ENCODE measurements around the gene SEPTIN5.

The SEPTIN5 gene

GRCh38 chr22:19714312-19715187 lies at the start of gene SEPTIN5:
TSS of gene SEPTIN5 (plus strand) at chr22:19714503. CDS start at chr22:19714589, 86 bp downstream.
- Histone ChIP-seq H3K9me3 (ENCODE audit: control insufficient read depth in 5 of 5, low read length in 5 of 5) (no peaks in the 10 kb centered on the region), H3K36me3 (ENCODE audit: control insufficient read depth in 5 of 5, insufficient read depth in 5 of 5, low read length in 5 of 5) (no peaks in the 10 kb centered on the region), H3K27ac (ENCODE audit: low read depth, low read length) (no peak within 1 kb of the TSS), H3K4me1 (ENCODE audit: control insufficient read depth in 5 of 5, insufficient read depth in 5 of 5, low read length in 5 of 5) (peaks cover 1 to 32% (median 31%) of the 10 kb centered on the region in 5 donors), H3K9ac (ENCODE audit: low read length in 5 of 5) (peak within 1 kb of the TSS in 2 of 5 donors; percentile 68 to 69), H3K27me3 (ENCODE audit: control insufficient read depth in 5 of 5, insufficient read depth in 4 of 5, low read length in 5 of 5) (peaks cover 7 to 20% (median 8%) of the 10 kb centered on the region in 5 donors), H3K4me3 (ENCODE audit: low read depth in 1 of 5, low read length in 5 of 5) (peak within 1 kb of the TSS in 4 of 5 donors; percentile 50 to 72 (median 62))

- H3K4me1 ChIP-seq (ENCODE audit: control insufficient read depth in 5 of 5, insufficient read depth in 5 of 5, low read length in 5 of 5): peaks cover 0 to 24% (median 22%) of the 10 kb centered on the region in 5 donors
- no peak overlapping the region for H3K4me3 ChIP-seq (ENCODE audit: low read depth in 1 of 5, low read length in 5 of 5)
- H3K27ac ChIP-seq (ENCODE audit: low read depth, low read length): no peak overlapping the region
- no peaks in the 10 kb centered on the region for H3K27me3 ChIP-seq (ENCODE audit: control insufficient read depth in 5 of 5, insufficient read depth in 4 of 5, low read length in 5 of 5)
- H3K36me3 ChIP-seq (ENCODE audit: control insufficient read depth in 5 of 5, insufficient read depth in 5 of 5, low read length in 5 of 5): no peaks in the 10 kb centered on the region
- no peaks in the 10 kb centered on the region for H3K9me3 ChIP-seq (ENCODE audit: control insufficient read depth in 5 of 5, low read length in 5 of 5)
- H3K9ac ChIP-seq (ENCODE audit: low read length in 5 of 5): no peak overlapping the region
Measured at GRCh38 chr22:19664951-19665783, 49.1 kb upstream of the SEPTIN5 start.

GRCh38 chr22:19665784-19666672 lies 48.3 kb upstream of the SEPTIN5 start:
- Histone ChIP-seq H3K9ac (ENCODE audit: low read length in 5 of 5) (no peak overlapping the region), H3K27ac (ENCODE audit: low read depth, low read length) (no peak overlapping the region), H3K27me3 (ENCODE audit: control insufficient read depth in 5 of 5, insufficient read depth in 4 of 5, low read length in 5 of 5) (no peaks in the 10 kb centered on the region), H3K9me3 (ENCODE audit: control insufficient read depth in 5 of 5, low read length in 5 of 5) (no peaks in the 10 kb centered on the region), H3K36me3 (ENCODE audit: control insufficient read depth in 5 of 5, insufficient read depth in 5 of 5, low read length in 5 of 5) (no peaks in the 10 kb centered on the region), H3K4me3 (ENCODE audit: low read depth in 1 of 5, low read length in 5 of 5) (no peak overlapping the region), H3K4me1 (ENCODE audit: control insufficient read depth in 5 of 5, insufficient read depth in 5 of 5, low read length in 5 of 5) (peaks cover 0 to 25% (median 24%) of the 10 kb centered on the region in 5 donors)

- H3K27ac ChIP-seq (ENCODE audit: low read depth, low read length): no peak overlapping the region
- no peak overlapping the region for H3K9ac ChIP-seq (ENCODE audit: low read length in 5 of 5)
- no peaks in the 10 kb centered on the region for H3K36me3 ChIP-seq (ENCODE audit: control insufficient read depth in 5 of 5, insufficient read depth in 5 of 5, low read length in 5 of 5)
- no peaks in the 10 kb centered on the region for H3K27me3 ChIP-seq (ENCODE audit: control insufficient read depth in 5 of 5, insufficient read depth in 4 of 5, low read length in 5 of 5)
- peaks cover 0 to 25% (median 24%) of the 10 kb centered on the region in 5 donors for H3K4me1 ChIP-seq (ENCODE audit: control insufficient read depth in 5 of 5, insufficient read depth in 5 of 5, low read length in 5 of 5)
- H3K4me3 ChIP-seq (ENCODE audit: low read depth in 1 of 5, low read length in 5 of 5): no peak overlapping the region
- H3K9me3 ChIP-seq (ENCODE audit: control insufficient read depth in 5 of 5, low read length in 5 of 5): no peaks in the 10 kb centered on the region
Measured at GRCh38 chr22:19666673-19667593, 47.4 kb upstream of the SEPTIN5 start.

- no peaks in the 10 kb centered on the region for H3K9me3 ChIP-seq (ENCODE audit: control insufficient read depth in 5 of 5, low read length in 5 of 5)
Measured at GRCh38 chr22:19667872-19668740, 46.2 kb upstream of the SEPTIN5 start.

GRCh38 chr22:19668748-19669147 lies 45.6 kb upstream of the SEPTIN5 start:
- H3K27ac ChIP-seq (ENCODE audit: low read depth, low read length): no peak overlapping the region
- no peak overlapping the region for H3K4me3 ChIP-seq (ENCODE audit: low read depth in 1 of 5, low read length in 5 of 5)
- no peaks in the 10 kb centered on the region for H3K27me3 ChIP-seq (ENCODE audit: control insufficient read depth in 5 of 5, insufficient read depth in 4 of 5, low read length in 5 of 5)
- no peaks in the 10 kb centered on the region for H3K9me3 ChIP-seq (ENCODE audit: control insufficient read depth in 5 of 5, low read length in 5 of 5)
- H3K4me1 ChIP-seq (ENCODE audit: control insufficient read depth in 5 of 5, insufficient read depth in 5 of 5, low read length in 5 of 5): peaks cover 0 to 19% (median 19%) of the 10 kb centered on the region in 5 donors
- H3K9ac ChIP-seq (ENCODE audit: low read length in 5 of 5): no peak overlapping the region
- no peaks in the 10 kb centered on the region for H3K36me3 ChIP-seq (ENCODE audit: control insufficient read depth in 5 of 5, insufficient read depth in 5 of 5, low read length in 5 of 5)

More at GRCh38 chr22:19667872-19668740, 46.2 kb upstream of the SEPTIN5 start:
- no peaks in the 10 kb centered on the region for H3K36me3 ChIP-seq (ENCODE audit: control insufficient read depth in 5 of 5, insufficient read depth in 5 of 5, low read length in 5 of 5)
- H3K27me3 ChIP-seq (ENCODE audit: control insufficient read depth in 5 of 5, insufficient read depth in 4 of 5, low read length in 5 of 5): no peaks in the 10 kb centered on the region
- H3K4me1 ChIP-seq (ENCODE audit: control insufficient read depth in 5 of 5, insufficient read depth in 5 of 5, low read length in 5 of 5): peaks cover 0 to 25% (median 24%) of the 10 kb centered on the region in 5 donors
- H3K9ac ChIP-seq (ENCODE audit: low read length in 5 of 5): no peak overlapping the region
- no peak overlapping the region for H3K4me3 ChIP-seq (ENCODE audit: low read depth in 1 of 5, low read length in 5 of 5)
- H3K27ac ChIP-seq (ENCODE audit: low read depth, low read length): no peak overlapping the region

- Histone ChIP-seq H3K27me3 (ENCODE audit: control insufficient read depth in 5 of 5, insufficient read depth in 4 of 5, low read length in 5 of 5) (peaks cover 0 to under 1% (median 0%) of the 10 kb centered on the region in 5 donors), H3K27ac (ENCODE audit: low read depth, low read length) (no peak overlapping the region), H3K36me3 (ENCODE audit: control insufficient read depth in 5 of 5, insufficient read depth in 5 of 5, low read length in 5 of 5) (no peaks in the 10 kb centered on the region), H3K4me1 (ENCODE audit: control insufficient read depth in 5 of 5, insufficient read depth in 5 of 5, low read length in 5 of 5) (peaks cover 0 to 14% (median 12%) of the 10 kb centered on the region in 5 donors), H3K9me3 (ENCODE audit: control insufficient read depth in 5 of 5, low read length in 5 of 5) (no peaks in the 10 kb centered on the region), H3K9ac (ENCODE audit: low read length in 5 of 5) (no peak overlapping the region), H3K4me3 (ENCODE audit: low read depth in 1 of 5, low read length in 5 of 5) (no peak overlapping the region)
Measured at GRCh38 chr22:19669570-19669969, 44.7 kb upstream of the SEPTIN5 start.

GRCh38 chr22:19671316-19671715 lies 43.0 kb upstream of the SEPTIN5 start:
- no peak overlapping the region for H3K9ac ChIP-seq (ENCODE audit: low read length in 5 of 5)
- no peak overlapping the region for H3K4me3 ChIP-seq (ENCODE audit: low read depth in 1 of 5, low read length in 5 of 5)
- no peaks in the 10 kb centered on the region for H3K36me3 ChIP-seq (ENCODE audit: control insufficient read depth in 5 of 5, insufficient read depth in 5 of 5, low read length in 5 of 5)
- no peak overlapping the region for H3K27ac ChIP-seq (ENCODE audit: low read depth, low read length)
- no peaks in the 10 kb centered on the region for H3K9me3 ChIP-seq (ENCODE audit: control insufficient read depth in 5 of 5, low read length in 5 of 5)
- peaks cover 0 to 14% (median 12%) of the 10 kb centered on the region in 5 donors for H3K4me1 ChIP-seq (ENCODE audit: control insufficient read depth in 5 of 5, insufficient read depth in 5 of 5, low read length in 5 of 5)
- H3K27me3 ChIP-seq (ENCODE audit: control insufficient read depth in 5 of 5, insufficient read depth in 4 of 5, low read length in 5 of 5): peaks cover 0 to 3% (median 0%) of the 10 kb centered on the region in 5 donors

Measured in subcutaneous abdominal adipose tissue (tissue), 5 donors.